B cell (primary cell): ENCODE results near the gene USP49. TPM values are rescaled to one million over a fixed set of nuclear protein-coding genes. Genes with fewer than 3 reads are reported as not detected.

Experiments used
- ATAC-seq: fragments of 200-7000 bp; cut with Tn5 transposase; one replicate; pipeline ENCODE4 v1.10.0; 2021; ENCODE audit warnings: low read depth, mild to moderate bottlenecking, moderate number of reproducible peaks, moderate library complexity
- CTCF ChIA-PET: fragments of 350-600 bp; sonication (Branson Sonifier 250); formaldehyde crosslinking; loops from one replicate; lab custom pipeline; 2021; ENCODE audit warnings: antibody characterized with exemption, inconsistent platforms; lab: Charles Lee
- POLR2A ChIA-PET: fragments of 350-600 bp; sonication (Branson Sonifier 250); formaldehyde crosslinking; loops from one replicate; lab custom pipeline; 2021; ENCODE audit warnings: antibody characterized with exemption; lab: Charles Lee
- DNase-seq: peaks from one replicate; pipeline ENCODE4 v3.0.0; 2013
- H2AFZ ChIP-seq: 2 replicates; pipeline ENCODE4 v1.6.1; 2012; ENCODE audit warnings: mild to moderate bottlenecking, low read depth, low read length; ENCODE audit not compliant: insufficient read depth, poor library complexity, severe bottlenecking
- H3K27ac ChIP-seq, 2 donors: 1 replicate in 1 of 2; 2 replicates in 1 of 2; pipeline ENCODE4 v1.5.1; 2012 to 2013; ENCODE audit warnings: low read length in 2 of 2, mild to moderate bottlenecking in 2 of 2, moderate library complexity in 1 of 2
- H3K27me3 ChIP-seq, 4 experiments: fragments of 200-600 bp in 1 of 4; sonication (generic) in 1 of 4; replicated peaks in 1 of 4; 1 replicate in 2 of 4; 2 replicates in 2 of 4; pipeline versions ENCODE4 v1.6.1 to v1.7.0; 2013 to 2016; ENCODE audit warnings: low read length in 3 of 4, mild to moderate bottlenecking in 2 of 4, mixed read lengths in 1 of 4, moderate library complexity in 1 of 4; ENCODE audit not compliant: insufficient read depth in 4 of 4, control insufficient read depth in 3 of 4; ENCODE audit errors: control extremely low read depth in 1 of 4
- H3K36me3 ChIP-seq, 2 experiments: replicated peaks in 1 of 2; 1 replicate in 1 of 2; 2 replicates in 1 of 2; pipeline versions ENCODE4 v1.6.1 to v1.7.1; 2013; ENCODE audit warnings: low read length in 1 of 2; ENCODE audit not compliant: insufficient read depth in 2 of 2, control insufficient read depth in 1 of 2; ENCODE audit errors: control extremely low read depth in 1 of 2, extremely low read depth in 1 of 2
- H3K4me1 ChIP-seq, 2 donors: fragments of 200-600 bp in 1 of 2; sonication (generic) in 1 of 2; 1 replicate in 1 of 2; 2 replicates in 1 of 2; pipeline versions ENCODE4 v1.5.1 to v1.6.1; 2013 to 2017; ENCODE audit warnings: low read length in 2 of 2; ENCODE audit not compliant: control insufficient read depth in 2 of 2, insufficient read depth in 2 of 2
- H3K4me2 ChIP-seq: replicated peaks from 2 replicates; pipeline ENCODE3; 2012; ENCODE audit warnings: mild to moderate bottlenecking, low read depth, low read length; ENCODE audit not compliant: poor library complexity, severe bottlenecking
- H3K4me3 ChIP-seq, 5 experiments: fragments of 200-600 bp in 1 of 5; sonication (generic) in 1 of 5; 1 replicate in 3 of 5; 2 replicates in 2 of 5; pipeline versions ENCODE4 v1.5.1 to v1.7.0; 2011 to 2016; ENCODE audit warnings: low read length in 4 of 5, mild to moderate bottlenecking in 4 of 5, low read depth in 2 of 5, control low read depth in 1 of 5, moderate library complexity in 1 of 5; ENCODE audit not compliant: insufficient read depth in 1 of 5; ENCODE audit errors: control extremely low read depth in 1 of 5, extremely low read depth in 1 of 5
- H3K79me2 ChIP-seq: fragments of 200-600 bp; sonication (generic); one replicate; pipeline ENCODE4 v1.6.0; 2016; ENCODE audit warnings: low read length; ENCODE audit not compliant: control insufficient read depth, insufficient read depth
- H3K9ac ChIP-seq: fragments of 200-600 bp; sonication (generic); 2 replicates; pipeline ENCODE4 v1.6.1; 2017; ENCODE audit warnings: mild to moderate bottlenecking, low read length, moderate library complexity
- H3K9me3 ChIP-seq, 3 donors: one replicate each; pipeline versions ENCODE4 v1.6.1 to v1.7.1; 2013; ENCODE audit warnings: low read length in 2 of 3; ENCODE audit not compliant: control insufficient read depth in 2 of 3, insufficient read depth in 1 of 3; ENCODE audit errors: control extremely low read depth in 1 of 3
- H4K20me1 ChIP-seq: 2 replicates; pipeline ENCODE4 v1.6.0; 2012; ENCODE audit warnings: mild to moderate bottlenecking, low read length; ENCODE audit not compliant: insufficient read depth, control insufficient read depth, poor library complexity, severe bottlenecking
- H3K27ac Mint-ChIP-seq: one replicate; pipeline ENCODE4 v1.8.0; 2021; ENCODE audit warnings: mixed read lengths
- H3K27me3 Mint-ChIP-seq: one replicate; pipeline ENCODE4 v1.8.0; 2021; ENCODE audit warnings: mixed read lengths
- H3K4me1 Mint-ChIP-seq: one replicate; pipeline ENCODE4 v1.8.0; 2021; ENCODE audit warnings: mixed read lengths
- H3K4me3 Mint-ChIP-seq: one replicate; pipeline ENCODE4 v1.8.0; 2021; ENCODE audit warnings: mixed read lengths
- H3K9me3 Mint-ChIP-seq: one replicate; pipeline ENCODE4 v1.8.0; 2022; ENCODE audit warnings: mixed read lengths; ENCODE audit not compliant: insufficient read depth
- CTCF ChIP-seq: fragments of 200-600 bp; IDR thresholded peaks from one replicate; pipeline ENCODE4 v1.8.0; 2022; ENCODE audit warnings: antibody characterized with exemption, mild to moderate bottlenecking
- EZH2 ChIP-seq: IDR thresholded peaks from 2 replicates; pipeline ENCODE4 v1.6.1; 2012; ENCODE audit warnings: borderline replicate concordance, low read depth, mild to moderate bottlenecking, moderate library complexity, low read length; ENCODE audit not compliant: insufficient read depth, poor library complexity, severe bottlenecking
- WGBS: methylation state at CpG from one replicate; pipeline ENCODE4 v1.1.5; 2013; ENCODE audit warnings: missing lambda C conversion rate; ENCODE audit not compliant: insufficient coverage; 5-methylcytosine and 5-hydroxymethylcytosine counted together
- intact Hi-C: fragments of 100-400 bp; cut with micrococcal nuclease; formaldehyde crosslinking; loops from one replicate; pipeline ENCODE4 v1.10.0; 2022
- polyA plus RNA-seq: library from polyadenylated mRNA; depleted of rRNA; stranded (reverse); fragments of >200 nt; gene quantifications from 2 replicates; pipeline ENCODE4 v1.2.3, GENCODE V29; 2012
- total RNA-seq, 2 donors: library from RNA; stranded (reverse); fragments of 120-200 nt in 1 of 2; gene quantifications; 1 replicate in 1 of 2; 2 replicates in 1 of 2; pipeline versions ENCODE4 v1.2.3 to v1.2.4, GENCODE V29; 2013 to 2022

The USP49 gene
- total and polyA plus RNA-seq, 2 donors (not counting 1 experiment from before 2014, with no cell fraction given): 2.6 to 9.9 TPM

GRCh38 chr6:41791984-41792383 is 103.2 kb downstream of the USP49 start:
- no peak for ATAC-seq
- H3K27me3 Mint-ChIP-seq: no peaks in the 10 kb centered on the region
- no peak for TF ChIP-seq CTCF
- no peak for TF ChIP-seq EZH2

GRCh38 chr6:41791305-41791704 is 103.9 kb downstream of the USP49 start:
- no peak for ATAC-seq
- intact Hi-C loops: no loop called here
- no peaks in the 10 kb centered on the region for H3K9me3 ChIP-seq
- no peak for TF ChIP-seq CTCF
- TF ChIP-seq EZH2: no peak
- H3K27ac ChIP-seq: no peak overlapping the region
- Mint-ChIP-seq H3K9me3 (no peaks in the 10 kb centered on the region), H3K4me3 (no peak overlapping the region), H3K27me3 (no peaks in the 10 kb centered on the region), H3K27ac (no peak overlapping the region), H3K4me1 (peaks cover 11% of the 10 kb centered on the region)
- peaks cover 24% of the 10 kb centered on the region for H3K79me2 ChIP-seq
- POLR2A ChIA-PET: no interaction called here
- H4K20me1 ChIP-seq: peaks cover 13% of the 10 kb centered on the region
- CTCF ChIA-PET: interaction anchor here (0.9 to 6.2 kb wide), 2 partner anchors 8 to 130 kb away, joined by 3 to 68 read pairs; partner anchors contain the start of genes BYSL and MED20
- H2AFZ ChIP-seq: no peak overlapping the region
- no peak overlapping the region for H3K9ac ChIP-seq
- no peak for DNase-seq
- peaks cover 0 to 51% of the 10 kb centered on the region in 2 experiments for H3K36me3 ChIP-seq
- H3K4me2 ChIP-seq: no peak overlapping the region
- no CpG with 5 or more reads among the region's 1 CpG for WGBS
- H3K4me1 ChIP-seq: peaks cover 4 to 9% of the 10 kb centered on the region in 2 donors
- H3K27me3 ChIP-seq: no peaks in the 10 kb centered on the region
- no peak overlapping the region for H3K4me3 ChIP-seq

More at GRCh38 chr6:41791984-41792383, 103.2 kb downstream of the USP49 start:
- H3K79me2 ChIP-seq: peaks cover 24% of the 10 kb centered on the region
- CTCF ChIA-PET: no interaction called here
- no peaks in the 10 kb centered on the region for H3K27me3 ChIP-seq
- intact Hi-C loops: no loop called here
- Mint-ChIP-seq H3K4me3 (no peak overlapping the region), H3K9me3 (no peaks in the 10 kb centered on the region), H3K27ac (no peak overlapping the region), H3K4me1 (peaks cover 10% of the 10 kb centered on the region)
- H3K9me3 ChIP-seq: no peaks in the 10 kb centered on the region
- H3K4me2 ChIP-seq: no peak overlapping the region
- no peak overlapping the region for H3K27ac ChIP-seq
- peaks cover 13% of the 10 kb centered on the region for H4K20me1 ChIP-seq
- WGBS: 90% methylated on average over 3 of the region's 4 CpGs
- H2AFZ ChIP-seq: no peak overlapping the region
- no peak overlapping the region for H3K4me3 ChIP-seq
- H3K36me3 ChIP-seq: peaks cover 0 to 51% of the 10 kb centered on the region in 2 experiments
- peaks cover 4 to 9% of the 10 kb centered on the region in 2 donors for H3K4me1 ChIP-seq
- DNase-seq: no peak
- POLR2A ChIA-PET: no interaction called here
- no peak overlapping the region for H3K9ac ChIP-seq
